HG03175 (cell line): ENCODE data around the gene BZW1.

Source experiments
- ATAC-seq: cut with Tn5 transposase; IDR thresholded peaks from one replicate; pipeline ENCODE4 v1.9.1; 2021; ENCODE audit warnings: mild to moderate bottlenecking, moderate library complexity; ENCODE audit not compliant: unreplicated experiment

BZW1 gene

DNA sequence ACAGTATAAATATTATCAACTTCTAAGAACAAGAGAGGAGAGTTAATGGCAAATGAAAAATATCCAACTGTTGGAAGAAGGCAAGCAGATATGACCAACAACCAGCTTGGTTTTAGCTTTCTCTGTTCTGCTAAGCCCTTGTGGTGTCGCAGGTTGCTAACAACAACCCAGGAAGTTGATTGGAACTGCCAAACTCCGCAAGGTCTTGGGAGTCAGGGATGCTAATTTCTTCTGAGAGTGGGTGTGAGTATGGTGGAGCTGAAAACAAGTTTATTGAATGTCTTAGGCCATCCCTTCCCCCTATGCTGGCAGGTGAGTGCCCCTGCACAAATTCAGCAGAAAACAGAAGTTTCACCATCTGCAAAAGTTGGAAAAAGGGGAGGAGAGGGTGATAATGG, 17.5 kb downstream of the BZW1 start:
- no peak for ATAC-seq

DNA sequence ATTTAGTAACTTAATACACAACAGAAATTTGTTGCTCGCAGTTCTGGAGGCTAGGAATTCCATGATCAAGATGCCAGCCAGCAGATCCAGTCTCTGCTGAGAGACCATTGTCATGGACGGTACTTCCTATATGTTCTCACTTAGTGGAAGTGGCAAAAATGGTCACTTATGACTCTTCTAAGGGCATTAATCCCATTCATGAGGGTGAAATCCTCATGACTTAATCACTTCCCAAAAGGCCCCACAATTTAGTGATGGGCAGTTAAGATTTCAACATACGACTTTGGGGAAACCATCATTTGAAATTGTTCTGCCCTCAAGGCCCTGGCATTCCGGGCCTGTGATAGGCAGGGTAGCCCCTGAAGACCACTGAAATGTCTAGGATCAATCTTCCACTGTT, 23.0 kb downstream of the BZW1 start:
- ATAC-seq: no peak

DNA sequence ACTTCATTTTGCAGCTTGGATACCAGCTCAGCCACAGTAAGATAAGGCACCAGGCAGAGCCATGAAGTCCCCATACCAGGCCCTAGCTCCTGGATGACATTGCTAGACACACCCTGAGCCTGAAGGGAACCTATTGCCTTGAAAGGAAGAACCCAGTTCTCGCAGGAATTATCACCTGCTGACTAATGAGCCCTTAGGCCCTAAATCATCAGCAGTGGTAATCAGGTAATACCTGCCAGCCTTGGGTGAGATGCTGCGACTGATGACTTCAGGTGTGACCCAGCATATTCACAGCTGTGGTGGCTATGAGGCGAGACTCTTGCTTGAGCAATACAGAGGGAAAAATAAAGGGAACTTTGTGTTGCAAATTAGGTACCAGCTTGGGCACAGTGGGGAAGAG, 27.8 kb downstream of the BZW1 start:
- ATAC-seq: no peak

DNA sequence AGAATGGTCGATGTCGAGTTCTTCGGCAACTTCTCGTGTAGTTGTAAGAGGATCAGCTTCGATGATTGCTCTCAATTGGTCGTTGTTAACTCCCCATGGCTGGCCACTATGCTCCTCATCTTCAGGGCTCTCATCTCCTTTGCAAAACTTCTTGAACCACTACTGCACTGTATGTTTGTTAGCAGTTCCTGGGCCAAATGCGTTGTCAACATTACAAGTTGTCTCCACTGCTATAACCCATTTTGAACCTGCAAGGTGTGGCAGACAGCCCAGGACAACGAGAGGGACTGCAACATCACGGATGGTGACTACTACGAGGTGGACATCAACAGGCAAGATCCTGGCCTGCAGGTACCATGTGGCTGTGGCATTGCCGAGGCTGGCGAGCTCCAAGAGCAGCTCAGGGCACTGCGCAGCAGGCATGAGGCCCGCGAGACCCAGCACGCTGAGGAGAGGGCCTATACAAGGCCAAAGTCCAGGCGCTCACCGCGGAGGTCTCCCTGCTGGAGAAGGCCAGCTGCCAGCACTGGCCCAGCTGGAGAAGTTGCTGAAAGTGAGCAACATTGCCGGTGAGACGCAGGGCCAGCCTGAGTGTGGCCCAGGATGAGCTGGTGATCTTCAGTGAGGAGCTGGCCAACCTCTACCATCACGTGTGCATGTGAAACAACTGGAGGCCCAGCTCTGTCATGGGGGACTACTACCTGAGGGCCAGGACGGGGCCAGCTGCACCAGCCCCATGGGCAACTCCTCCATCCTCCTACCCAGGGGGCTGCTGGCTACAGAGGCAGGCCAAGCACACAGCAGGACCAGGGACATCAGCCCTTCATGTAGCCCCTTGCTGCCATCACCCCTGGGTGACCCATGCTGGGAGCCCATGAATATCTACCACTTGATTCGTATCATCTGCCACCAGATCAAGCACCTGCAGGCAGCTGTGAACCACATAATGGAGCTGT, 32.6 kb downstream of the BZW1 start:
- no peak for ATAC-seq

DNA sequence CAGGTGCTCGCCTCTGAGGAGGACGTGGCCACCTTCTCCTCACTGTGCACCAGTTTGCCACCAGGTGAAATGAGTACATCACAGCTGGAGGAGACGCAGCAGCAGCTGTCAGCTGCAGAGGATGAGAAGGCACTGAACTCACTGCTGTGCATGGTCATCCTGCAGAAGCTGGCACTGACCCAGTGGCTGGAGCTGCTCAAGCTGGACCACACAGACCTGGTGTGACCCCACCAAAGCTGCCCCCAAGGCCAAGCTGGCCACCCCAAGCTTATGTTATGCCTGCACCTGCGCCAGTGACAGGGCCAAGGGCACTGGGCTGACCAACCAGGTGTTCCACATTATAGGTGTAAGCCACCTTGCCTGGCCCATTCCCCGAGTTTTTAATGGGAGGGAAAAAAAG, 33.5 kb downstream of the BZW1 start:
- no peak for ATAC-seq

DNA sequence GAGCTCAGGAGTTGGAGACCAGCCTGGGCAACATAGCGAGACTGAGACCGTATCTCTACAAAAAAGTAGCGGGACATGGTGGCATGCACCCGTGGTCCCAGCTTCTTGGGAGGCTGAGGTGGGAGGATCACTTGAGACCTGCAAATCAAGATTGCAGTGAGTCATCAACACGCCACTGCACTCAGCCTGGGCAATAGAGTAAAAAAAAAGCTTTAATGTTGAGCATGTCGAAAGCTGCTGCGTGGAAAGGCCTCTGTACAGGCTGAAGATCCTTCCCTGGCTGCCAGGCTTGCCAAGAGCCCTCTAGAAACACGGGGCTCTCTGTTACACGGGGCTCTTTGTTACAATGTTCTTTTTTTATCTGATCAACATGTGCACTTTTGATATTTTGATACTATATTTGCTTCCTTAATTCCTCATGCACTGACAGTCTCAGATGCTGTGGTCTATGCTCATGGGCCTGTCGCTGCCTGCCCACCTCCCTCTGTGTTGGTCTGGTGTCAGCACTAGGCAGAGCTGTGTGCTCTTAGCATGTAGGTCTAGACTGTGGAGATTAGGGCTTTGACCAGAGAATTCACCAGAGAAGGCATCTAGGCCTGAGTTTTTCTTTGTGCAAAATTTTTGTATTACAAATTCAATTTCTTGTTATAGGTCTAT, 34.1 kb downstream of the BZW1 start:
- no peak for ATAC-seq

DNA sequence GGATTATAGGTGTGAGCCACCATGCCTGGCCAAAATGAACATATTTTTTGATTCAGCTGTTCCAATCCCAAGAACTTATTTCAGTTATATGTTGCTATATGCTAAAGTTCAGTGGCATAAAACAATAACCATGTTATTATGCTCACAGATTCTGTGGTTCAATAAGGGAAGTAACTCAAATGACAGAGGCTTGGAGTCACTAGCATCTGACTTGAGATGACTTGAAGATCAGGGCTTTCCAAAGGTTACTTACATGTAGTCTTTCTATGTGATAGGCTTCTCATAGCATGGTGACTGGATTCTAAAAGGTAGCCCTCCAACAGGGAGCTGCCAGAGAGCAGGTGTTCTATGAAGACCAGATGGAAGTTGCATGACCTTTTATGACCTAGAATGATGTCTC, 35.6 kb downstream of the BZW1 start:
- no peak for ATAC-seq

DNA sequence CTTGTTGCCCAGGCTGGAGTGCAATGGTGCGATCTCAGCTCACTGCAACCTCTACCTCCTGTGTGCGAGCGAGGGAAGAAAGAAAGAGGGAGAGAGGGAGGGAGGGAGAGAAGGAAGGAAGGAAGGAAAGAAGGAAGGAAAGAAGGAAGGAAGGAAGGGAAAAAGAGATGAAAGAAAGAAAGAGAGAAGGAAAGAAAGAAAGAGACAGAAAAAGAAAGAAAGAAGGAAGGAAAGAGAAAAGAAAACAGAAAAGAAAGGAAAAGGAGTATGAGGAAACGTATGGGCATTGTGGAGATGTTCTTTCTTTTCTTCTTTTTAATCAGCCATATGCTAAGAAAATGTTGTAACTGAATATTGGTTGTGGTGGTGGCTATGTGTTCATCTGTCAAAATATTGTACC, 36.2 kb downstream of the BZW1 start:
- no peak for ATAC-seq

DNA sequence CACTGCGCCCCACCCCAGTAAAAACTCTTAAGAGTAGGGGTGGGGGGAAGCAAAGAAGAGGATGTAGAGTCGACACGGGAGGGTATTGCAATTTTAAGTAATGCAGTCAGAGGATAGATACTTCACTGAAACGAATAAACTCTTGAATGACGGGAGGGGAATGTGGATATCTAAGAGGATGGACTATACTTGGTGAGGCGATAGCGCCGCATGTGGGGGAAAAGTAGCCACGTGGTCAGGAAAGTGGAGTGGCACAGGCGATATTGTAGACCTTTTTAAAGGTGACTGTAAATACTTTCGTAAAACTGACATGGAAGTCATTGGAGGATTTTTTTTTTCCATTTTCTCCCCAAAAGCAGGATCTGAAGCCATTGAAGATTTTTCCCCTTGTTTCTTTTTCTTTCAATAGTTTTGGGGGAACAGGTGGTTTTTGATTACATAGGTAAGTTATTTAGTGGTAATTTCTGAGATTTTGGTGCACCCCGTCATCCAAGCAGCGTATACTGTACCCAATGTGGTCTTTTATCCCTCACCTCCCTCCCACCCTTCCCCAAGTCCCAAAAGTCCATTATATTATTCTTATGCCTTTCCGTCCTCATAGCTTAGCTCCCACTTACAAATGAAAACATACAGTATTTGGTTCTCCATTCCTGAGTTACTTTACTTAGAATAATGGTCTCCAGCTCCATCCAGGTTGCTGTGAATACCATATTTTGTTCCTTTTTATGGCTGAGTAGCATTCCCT, 39.0 kb downstream of the BZW1 start:
- ATAC-seq: no peak

DNA sequence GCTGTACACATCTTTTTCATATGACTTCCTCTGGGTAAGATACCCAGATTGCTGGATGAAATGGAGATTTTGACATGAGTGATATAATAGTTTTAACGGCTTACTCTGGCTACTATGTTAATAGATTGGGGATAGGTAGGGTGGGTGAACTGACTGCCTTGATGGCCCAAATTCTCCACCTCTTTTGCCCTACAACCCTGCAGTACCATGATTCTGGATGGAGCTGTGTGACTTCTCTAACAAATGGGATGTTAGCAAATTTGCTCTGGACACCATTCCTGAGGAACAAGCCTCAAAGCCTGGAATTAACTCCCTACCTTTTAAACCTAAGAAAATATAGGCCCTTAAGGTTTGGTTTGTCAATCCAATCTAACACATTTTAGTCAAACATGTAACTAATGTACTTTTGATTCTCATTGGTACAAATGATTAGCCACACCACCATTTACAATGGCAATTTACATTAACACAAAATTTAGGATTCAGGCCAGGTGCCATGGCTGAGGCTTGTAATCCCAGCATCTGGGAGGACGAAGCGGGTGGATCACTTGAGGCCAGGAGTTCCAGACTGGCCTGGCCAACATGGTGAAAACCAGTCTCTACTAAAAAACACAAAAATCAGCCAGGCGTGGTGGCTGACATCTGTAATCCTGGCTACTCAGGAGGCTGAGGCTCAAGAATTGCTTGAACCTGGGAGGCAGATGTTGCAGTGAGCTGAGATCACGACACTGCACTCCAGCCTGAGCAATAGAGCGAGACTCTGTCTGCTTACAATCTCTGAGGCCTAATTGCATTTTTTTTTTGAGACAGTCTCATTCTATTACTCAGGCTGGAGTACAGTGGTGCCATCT, 39.9 kb downstream of the BZW1 start:
- no peak for ATAC-seq

DNA sequence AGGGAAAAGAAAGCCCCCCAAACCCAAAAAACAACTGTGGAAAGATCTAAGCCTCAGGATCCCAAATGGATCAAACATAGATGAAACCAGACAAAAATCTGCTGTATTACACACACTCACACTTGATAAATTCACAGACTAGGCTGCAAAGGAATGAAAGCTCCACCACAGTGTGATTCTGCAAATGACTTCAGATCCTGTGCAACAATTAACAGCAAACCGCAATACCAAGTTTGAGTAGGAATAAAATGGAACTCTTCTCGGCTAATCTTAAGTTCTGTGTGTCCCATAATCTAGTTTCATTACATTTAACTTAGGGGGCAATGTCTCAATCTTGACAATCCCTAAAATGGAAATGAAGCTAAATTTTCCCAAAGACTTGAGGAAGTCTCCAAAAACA, 40.9 kb downstream of the BZW1 start:
- ATAC-seq: no peak

DNA sequence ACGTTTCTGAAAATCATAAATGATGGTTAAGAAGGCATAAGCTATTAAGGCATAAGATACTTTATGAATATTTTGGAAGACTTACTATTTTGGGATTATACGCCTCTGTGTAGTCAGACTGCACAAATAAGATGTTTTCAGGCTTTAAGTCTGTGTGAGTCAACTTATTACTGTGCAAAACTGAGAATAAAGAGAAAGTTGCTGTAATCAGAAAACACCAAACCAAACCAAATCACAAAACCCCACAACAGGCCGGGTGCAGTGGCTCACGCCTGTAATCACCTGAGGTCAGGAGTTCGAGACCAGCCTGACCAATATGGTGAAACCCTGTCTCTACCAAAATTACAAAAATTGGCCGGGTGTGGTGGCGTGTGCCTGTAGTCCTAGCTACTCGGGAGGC, 45.1 kb downstream of the BZW1 start:
- no peak for ATAC-seq

DNA sequence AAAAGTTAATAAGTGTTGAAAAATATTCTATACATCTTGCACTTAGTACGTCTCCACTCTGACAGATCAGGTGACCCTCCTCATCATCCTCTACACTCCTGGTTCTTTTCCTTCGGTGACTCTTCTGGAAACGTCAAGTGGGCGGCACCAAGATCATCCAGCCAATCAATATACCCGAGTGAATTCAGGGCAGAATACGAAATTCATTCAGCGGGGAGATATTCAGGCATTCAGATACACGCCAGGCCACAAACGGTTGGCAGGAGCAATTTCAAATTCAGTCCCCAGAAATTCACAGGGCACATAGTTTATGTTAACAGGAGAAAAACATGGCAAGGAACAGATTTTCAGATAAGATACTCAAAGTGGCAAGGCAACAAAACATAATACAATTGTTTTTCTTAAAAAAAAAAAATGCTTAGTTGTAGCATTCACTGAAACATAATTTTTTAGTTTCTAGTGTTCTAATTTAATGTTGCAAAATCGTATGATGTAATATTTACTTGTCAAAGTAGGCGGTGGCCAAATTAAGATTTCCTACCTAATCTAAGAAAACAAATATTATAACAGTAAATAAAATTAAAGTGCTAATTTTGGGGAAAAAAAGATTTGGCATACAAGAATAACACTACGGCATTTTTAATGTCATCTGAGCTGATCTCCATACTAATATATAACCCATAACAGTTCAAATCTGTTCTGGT, 48.5 kb downstream of the BZW1 start:
- ATAC-seq: no peak

DNA sequence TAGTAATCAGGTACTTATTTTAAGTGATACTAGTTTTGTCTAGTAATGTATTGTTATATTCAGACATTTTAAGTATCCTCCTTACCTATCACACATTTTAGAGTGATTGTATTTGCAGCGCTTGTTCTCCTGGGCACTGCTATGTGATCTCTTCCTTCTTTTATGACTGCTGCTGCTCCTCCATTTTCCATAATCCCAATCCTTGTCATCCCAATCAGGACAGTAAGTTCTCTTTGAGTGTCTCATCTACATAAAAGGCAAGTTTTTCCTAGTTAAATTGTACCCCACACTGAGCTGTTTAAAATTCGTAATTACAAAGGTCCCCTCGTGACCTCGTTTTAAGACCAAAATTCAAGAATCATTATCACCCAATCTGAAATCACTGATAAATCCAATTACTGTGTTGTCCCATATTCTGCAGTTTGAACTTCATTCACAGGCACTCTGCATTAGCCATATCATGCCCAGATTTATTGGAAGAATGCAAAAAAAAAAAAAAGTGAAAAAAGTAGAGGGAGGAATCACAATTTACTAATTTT, 50.0 kb downstream of the BZW1 start:
- ATAC-seq: no peak

DNA sequence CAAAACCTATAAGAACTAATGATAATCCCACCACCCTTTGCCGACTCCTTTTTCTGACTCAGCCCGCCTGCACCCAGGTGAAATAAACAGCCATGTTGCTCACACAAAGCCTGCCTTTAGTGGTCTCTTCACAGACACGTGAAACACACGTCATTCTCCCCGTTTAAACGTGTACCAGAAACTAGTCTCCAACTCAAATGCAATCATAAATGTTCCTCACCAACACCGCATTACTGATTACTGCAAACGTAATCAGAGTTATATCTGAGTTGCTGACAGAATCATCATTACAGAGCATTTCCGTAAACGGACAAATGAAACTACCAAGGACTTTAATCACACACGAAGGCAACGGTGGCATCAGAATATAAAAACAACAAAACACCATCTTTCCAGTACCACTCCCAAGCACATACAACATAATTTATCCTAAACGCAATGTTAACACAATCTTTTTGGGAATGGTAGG, 50.9 kb downstream of the BZW1 start:
- no peak for ATAC-seq

DNA sequence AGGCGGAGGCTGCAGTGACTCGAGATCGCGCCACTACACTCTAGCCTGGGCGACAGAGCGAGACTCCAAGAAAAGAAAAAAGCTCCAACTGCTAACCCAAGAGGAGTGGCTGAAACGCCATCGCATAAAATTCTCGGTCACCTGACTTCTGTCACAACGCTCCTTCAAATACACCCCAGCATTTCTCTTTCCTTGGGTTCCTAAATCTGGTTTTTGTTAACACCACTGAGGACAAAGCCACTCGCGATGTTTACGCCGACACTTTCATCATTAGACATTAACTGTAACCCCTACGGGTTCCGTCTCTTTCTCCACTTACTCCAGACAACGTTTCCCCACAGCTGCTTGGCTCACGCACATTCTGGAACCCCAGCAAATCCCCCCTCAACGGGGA, 52.1 kb downstream of the BZW1 start:
- no peak for ATAC-seq

DNA sequence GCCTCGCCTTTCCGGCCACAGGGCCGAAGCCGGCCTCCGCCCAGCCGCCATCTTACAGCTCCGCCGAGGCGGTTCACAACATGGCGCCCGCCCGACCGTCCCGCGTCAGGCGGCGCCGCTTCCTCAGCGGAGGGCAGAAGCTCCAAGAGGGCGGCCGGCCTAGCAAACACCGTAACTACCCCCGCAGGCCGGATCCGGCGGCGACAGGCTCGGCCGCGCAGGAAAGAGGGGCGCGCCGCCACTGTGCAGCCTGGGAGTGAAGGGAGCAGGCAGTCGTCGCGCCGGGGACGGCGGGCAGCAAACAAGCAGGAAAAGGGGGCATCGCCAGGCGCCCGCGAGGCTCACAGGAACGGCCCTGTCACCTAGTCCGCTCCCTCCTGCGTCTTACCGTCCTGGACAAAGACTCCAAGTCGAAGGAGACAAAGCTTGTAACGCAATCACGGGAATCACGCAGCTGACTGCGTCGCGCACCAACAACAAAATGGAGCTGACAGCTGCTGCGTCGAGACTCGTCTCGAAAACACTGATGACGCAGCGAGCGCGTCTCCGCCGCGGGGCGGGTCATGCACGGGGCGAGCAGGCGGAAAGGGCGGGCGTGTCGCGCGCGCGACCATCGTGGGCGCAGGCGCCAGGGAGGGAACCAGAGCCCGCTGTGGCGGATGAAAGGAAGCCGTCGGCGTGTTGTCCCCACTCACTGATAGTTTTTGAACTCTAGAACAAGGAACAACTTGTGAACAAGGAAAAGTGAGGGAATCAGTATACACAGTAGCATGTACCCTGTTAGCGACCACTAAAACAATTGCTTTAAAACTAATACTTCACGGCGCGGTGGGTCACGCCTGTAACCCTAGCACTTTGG, 52.7 kb downstream of the BZW1 start, which contains the start of gene CLK1:
TSS of gene CLK1 (minus strand) at position 483 of the 859 bp plus-strand sequence. CDS start 2,796 bp downstream, outside the sequence.
- peak; percentile 82 for ATAC-seq

DNA sequence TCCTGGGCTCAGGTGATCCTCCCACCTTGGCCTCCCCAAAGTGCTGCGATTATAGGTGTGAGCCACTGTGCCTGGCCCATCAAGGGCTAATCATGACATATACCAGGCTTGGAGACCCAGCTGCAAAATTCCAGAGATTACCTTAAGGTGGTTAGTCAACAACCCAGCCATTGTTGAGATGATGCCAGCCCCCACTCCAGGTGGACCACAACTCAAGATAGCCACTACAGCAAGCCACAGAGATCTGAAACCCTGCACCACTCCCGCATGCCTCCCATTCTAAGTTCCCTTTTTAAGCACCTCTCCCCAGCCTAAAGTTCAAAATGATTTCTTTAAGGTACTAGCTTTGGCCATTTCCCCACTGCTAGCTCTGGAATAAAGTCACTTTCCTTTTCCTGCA, 57.3 kb downstream of the BZW1 start:
- no peak for ATAC-seq

DNA sequence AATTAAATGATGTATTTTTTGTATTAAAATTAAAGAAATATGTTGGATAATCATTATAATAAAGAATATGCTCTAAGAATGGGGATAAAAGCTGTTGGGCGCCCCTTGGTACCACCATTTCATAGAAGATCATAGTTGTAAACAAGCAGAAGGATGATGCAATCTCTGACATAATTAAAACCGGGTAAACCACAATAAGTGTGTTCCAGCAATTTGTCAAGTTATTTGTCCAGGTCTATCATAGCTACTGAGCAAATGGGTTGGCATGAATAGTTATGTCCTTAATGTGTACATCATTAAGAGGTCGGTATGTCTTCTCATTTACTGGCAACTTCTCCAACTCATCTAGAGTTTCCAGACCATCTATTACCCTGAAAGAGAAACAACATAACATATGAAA, 59.4 kb downstream of the BZW1 start:
- no peak for ATAC-seq
